ENCODE results near the gene MROH2B.

MROH2B gene

GRCh38 chr5:40972434-40972833 lies 98.7 kb downstream of the MROH2B start:
- DNase-seq (ENCODE audit: low read depth): no peak

GRCh38 chr5:40962207-40962955 lies 108.8 kb downstream of the MROH2B start:
- DNase-seq (ENCODE audit: low read depth): no peak

DNA sequence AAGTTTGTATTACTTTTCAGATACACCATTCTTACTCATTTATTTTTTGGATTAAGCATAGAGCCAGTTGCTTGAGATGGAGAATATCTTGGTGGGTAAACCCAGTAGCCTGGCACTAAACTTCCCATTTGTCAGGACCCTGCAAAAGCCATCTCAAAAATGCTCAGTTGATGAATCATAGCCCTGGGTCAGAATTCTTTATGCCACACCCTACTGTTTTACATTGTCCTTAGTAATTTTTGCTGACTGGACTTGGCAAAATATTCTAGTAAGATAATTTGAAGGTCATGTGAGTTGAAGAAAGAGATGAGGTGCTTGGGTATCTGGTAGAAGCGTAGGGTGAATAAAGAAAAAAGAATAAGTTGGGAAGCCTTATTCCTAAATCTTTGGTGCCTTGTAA lies 111.1 kb downstream of the MROH2B start:
- DNase-seq (ENCODE audit: low read depth): no peak

DNA sequence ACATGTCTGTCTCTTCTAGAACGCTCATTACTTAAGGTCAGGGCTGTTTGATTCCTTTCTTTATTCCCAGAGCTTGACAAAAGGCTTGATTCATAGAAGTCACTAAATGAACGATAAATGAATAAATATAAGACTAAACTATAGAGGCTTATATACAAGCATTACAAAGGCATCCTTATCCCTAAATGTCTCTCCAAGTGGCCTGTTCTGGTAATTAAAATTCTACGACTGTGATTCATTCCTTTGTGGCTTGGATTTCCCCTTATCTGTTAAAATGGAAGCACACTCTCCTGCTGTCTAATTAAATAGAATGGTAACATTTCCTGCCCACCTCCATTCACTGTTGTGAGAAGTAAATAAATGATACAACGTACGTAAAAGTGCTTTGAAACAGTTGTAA lies 112.3 kb downstream of the MROH2B start:
- DNase-seq (ENCODE audit: low read depth): no peak

DNA sequence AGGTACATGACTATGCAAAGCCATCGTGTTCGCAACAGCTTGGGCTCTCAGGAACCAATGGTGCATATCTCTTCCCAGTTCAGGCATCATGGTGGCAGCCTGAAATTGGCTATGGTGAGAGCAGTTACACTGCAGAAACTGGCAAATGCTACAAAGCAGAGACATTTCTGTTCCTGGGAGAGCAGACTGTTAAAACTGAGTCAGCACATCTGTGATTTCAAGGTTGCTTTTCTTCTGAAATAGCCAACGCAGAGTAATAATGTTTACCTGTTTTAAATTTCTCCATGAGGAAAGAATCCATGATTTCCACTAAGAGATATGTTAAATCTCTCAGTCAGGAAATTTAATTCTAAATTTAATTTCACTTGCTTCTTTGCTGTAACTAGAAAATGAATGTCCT lies 114.1 kb downstream of the MROH2B start:
- no peak for DNase-seq (ENCODE audit: low read depth)

DNA sequence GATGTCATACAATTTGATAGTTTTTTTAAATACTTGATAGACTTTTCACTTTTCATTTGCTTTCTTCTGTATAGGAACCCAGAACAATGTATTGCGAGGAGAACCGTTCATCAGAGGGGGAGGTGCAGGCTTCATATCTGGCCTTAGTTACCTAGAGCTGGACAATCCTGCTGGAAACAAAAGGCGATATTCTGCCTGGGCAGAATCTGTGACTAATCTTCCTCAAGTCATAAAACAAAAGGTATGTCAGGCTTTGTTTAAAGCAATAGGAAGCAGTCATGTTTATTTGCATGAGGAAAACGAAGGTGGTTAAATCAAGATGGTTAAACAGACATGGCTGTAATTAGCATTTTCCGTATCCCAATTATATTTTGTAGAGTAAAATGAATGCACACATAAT lies 115.8 kb downstream of the MROH2B start:
- DNase-seq (ENCODE audit: low read depth): no peak
